ENCODE measurements around the gene LSS.
"Not testable (repeated sequence)": the region's sequence is repeated elsewhere in the genome, so short reads cannot be mapped to it uniquely, and the experiment has no call there.

Gene LSS

GRCh38 chr21:46179708-46180078 is 48.9 kb downstream of the LSS start:
- no peak for TF ChIP-seq CTCF (IDR thresholded peaks at IDR 0.05; ENCODE audit: low read depth, low read length, missing control alignments)
- in situ Hi-C loops (cut with HindIII; ENCODE audit: low pct_ligation_motif_present, low sequenced_read_pairs) = no loop called here
- H3K36me3 ChIP-seq (replicated peaks) = no peaks in the 10 kb centered on the region
- H3K27me3 ChIP-seq (replicated peaks) = no peaks in the 10 kb centered on the region
- DNase-seq = no peak
- H3K27ac ChIP-seq = no peak overlapping the region
- no peak overlapping the region for H3K4me3 ChIP-seq (ENCODE audit: low read depth, low read length)

DNA sequence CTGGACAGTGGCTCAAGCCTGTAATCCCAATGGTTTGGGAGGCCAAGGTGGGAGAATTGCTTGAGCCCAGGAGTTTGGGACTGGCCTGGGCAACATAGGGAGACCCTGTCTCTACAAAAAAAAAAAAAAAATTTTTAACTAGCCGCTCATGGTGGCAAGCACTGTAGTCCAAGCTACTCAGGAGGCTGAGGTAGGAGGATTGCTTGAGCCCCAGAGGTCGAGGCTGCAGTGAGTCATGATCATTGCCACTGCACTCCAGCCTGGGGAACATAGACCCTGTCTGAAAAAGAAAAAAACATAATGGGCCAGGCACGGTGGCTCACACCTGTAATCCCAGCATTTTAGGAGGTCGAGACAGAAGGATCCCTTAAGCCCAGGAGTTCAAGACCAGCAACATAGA is 49.6 kb downstream of the LSS start:
- in situ Hi-C loops (cut with HindIII; ENCODE audit: low pct_ligation_motif_present, low sequenced_read_pairs) = no loop called here
- Histone ChIP-seq H3K36me3 (replicated peaks) (no peaks in the 10 kb centered on the region), H3K4me3 (ENCODE audit: low read depth, low read length) (no peak overlapping the region), H3K27me3 (replicated peaks) (no peaks in the 10 kb centered on the region), H3K27ac (no peak overlapping the region)
- no peak for DNase-seq
- no peak for TF ChIP-seq CTCF (IDR thresholded peaks at IDR 0.05; ENCODE audit: low read depth, low read length, missing control alignments)

GRCh38 chr21:46176443-46177129 is 52.0 kb downstream of the LSS start:
- in situ Hi-C loops (cut with HindIII; ENCODE audit: low pct_ligation_motif_present, low sequenced_read_pairs); H3K4me3 ChIP-seq (ENCODE audit: low read depth, low read length); H3K27me3 ChIP-seq (replicated peaks); H3K36me3 ChIP-seq (replicated peaks); H3K27ac ChIP-seq; DNase-seq: not testable (repeated sequence)

- DNase-seq = no peak
- Histone ChIP-seq H3K36me3 (replicated peaks) (no peaks in the 10 kb centered on the region), H3K4me3 (ENCODE audit: low read depth, low read length) (no peak overlapping the region), H3K27me3 (replicated peaks) (no peaks in the 10 kb centered on the region), H3K27ac (no peak overlapping the region)
- TF ChIP-seq CTCF (IDR thresholded peaks at IDR 0.05; ENCODE audit: low read depth, low read length, missing control alignments) = no peak
- in situ Hi-C loops (cut with HindIII; ENCODE audit: low pct_ligation_motif_present, low sequenced_read_pairs) = no loop called here
These were observed 55.0 kb downstream of the LSS start for GRCh38 chr21:46173573-46173972.

DNA sequence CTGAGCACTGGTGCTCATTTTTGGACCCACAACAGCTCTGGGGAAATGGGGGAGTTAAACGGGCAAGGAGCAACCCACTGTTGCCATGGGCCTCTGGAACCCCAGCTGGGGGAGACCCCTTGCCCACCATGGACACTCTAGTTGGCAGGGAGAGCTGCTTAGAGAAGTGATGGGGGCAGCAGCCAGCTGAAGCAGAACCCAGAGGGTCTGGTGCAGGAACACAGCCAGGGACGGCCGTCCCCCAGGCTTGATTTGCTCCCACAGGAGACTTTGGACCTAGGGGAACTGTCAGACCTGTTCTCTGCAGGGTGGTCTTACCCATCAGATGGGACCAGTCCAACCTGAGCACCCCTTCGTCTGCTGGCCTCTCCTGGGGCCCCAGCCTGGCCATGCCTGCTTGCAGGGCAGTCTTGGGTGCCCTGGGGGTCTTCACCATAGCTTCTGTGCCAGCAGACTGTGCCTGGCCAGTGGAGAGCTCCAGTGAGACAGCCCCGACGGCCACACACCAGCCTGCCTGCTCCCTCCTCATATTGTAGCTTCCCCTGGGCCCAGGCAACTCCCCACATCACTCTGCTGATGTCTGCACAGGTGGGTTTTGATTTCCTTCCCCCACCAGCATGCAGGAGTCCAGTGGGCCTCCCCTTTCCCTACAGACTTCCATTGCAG is 55.6 kb downstream of the LSS start:
- DNase-seq = no peak
- in situ Hi-C loops (cut with HindIII; ENCODE audit: low pct_ligation_motif_present, low sequenced_read_pairs) = no loop called here
- no peaks in the 10 kb centered on the region for H3K27me3 ChIP-seq (replicated peaks)
- H3K4me3 ChIP-seq (ENCODE audit: low read depth, low read length) = no peak overlapping the region
- no peaks in the 10 kb centered on the region for H3K36me3 ChIP-seq (replicated peaks)
- TF ChIP-seq CTCF (IDR thresholded peaks at IDR 0.05; ENCODE audit: low read depth, low read length, missing control alignments) = no peak
- no peak overlapping the region for H3K27ac ChIP-seq

DNA sequence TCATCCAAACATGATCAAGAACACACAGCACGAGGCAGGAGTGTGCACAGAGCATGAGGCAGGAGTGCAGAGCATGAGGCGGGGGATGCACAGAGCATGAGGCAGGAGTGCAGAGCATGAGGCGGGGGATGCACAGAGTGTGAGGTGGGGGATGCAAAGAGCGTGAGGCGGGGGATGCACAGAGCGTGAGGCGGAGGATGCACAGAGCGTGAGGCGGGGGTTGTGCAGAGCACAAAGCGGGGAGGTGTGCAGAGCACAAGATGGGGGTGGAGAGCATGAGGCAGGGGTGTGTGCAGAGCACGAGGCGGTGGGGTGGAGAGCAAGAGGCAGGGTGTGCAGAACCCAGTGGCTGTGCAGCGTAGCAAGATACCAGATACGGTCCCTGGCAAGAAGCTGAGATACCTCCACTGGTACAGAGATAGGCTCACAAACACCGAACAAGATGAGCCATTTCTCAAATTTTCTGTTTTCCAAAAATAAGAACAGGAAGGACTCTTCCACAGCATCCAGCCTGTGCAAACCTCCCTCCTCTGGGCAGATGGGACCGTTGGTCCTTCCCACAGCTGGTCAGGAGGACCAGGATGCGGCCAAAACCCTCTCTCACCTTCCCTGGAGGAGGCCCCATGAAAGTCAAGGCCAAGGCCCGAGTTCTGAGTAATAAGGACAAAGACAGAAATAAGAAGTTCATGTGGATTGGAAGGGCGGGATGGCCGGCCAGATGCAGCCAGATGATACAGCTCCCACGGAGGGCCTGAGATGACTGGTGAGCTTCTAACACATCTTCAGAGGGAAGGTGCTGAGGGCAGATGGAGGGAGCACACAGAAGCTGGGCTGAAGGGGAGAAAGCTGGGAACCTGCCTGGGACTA is 56.3 kb downstream of the LSS start:
- no peak for TF ChIP-seq CTCF (IDR thresholded peaks at IDR 0.05; ENCODE audit: low read depth, low read length, missing control alignments)
- no peak for DNase-seq

More for the DNA sequence above, 56.3 kb downstream of the LSS start:
- H3K36me3 ChIP-seq (replicated peaks) = no peaks in the 10 kb centered on the region
- in situ Hi-C loops (cut with HindIII; ENCODE audit: low pct_ligation_motif_present, low sequenced_read_pairs) = no loop called here
- H3K27ac ChIP-seq = no peak overlapping the region
- no peak overlapping the region for H3K4me3 ChIP-seq (ENCODE audit: low read depth, low read length)
- H3K27me3 ChIP-seq (replicated peaks) = no peaks in the 10 kb centered on the region
